Measurements from ENCODE around the gene MINDY4. TPM values are rescaled to one million over a fixed set of nuclear protein-coding genes. Genes with fewer than 3 reads are reported as not detected.

MINDY4 gene
- total and polyA plus RNA-seq, 4 donors: 0.93 to 6.1 (median 1.9) TPM

- peak; percentile 14 for DNase-seq (ENCODE audit: low spot score)
- H3K27ac ChIP-seq (ENCODE audit: low read depth in 1 of 2, low read length in 2 of 2): no peak overlapping the region
- H3K4me1 ChIP-seq (ENCODE audit: control insufficient read depth in 4 of 4, insufficient read depth in 4 of 4, low read length in 3 of 4): no peaks in the 10 kb centered on the region
- no peaks in the 10 kb centered on the region for H3K36me3 ChIP-seq (ENCODE audit: control insufficient read depth in 4 of 4, insufficient read depth in 3 of 4, low read depth in 1 of 4, low read length in 3 of 4)
- H3K27me3 ChIP-seq (ENCODE audit: control insufficient read depth in 4 of 4, insufficient read depth in 4 of 4, low read length in 3 of 4): no peaks in the 10 kb centered on the region
- no peak overlapping the region for H3K4me3 ChIP-seq (ENCODE audit: low read depth in 1 of 3, low read length in 3 of 3)
- 96% methylated on average over 9 of the region's 9 CpGs for WGBS
- H3K9me3 ChIP-seq (ENCODE audit: control insufficient read depth in 4 of 4, low read length in 3 of 4): no peaks in the 10 kb centered on the region
- H3K9ac ChIP-seq (ENCODE audit: low read depth in 1 of 2, low read length in 2 of 2): no peak overlapping the region
- TF ChIP-seq GABPA (IDR thresholded peaks at IDR 0.05 in 1 of 2, conservative IDR thresholded peaks at IDR 0.05 in 1 of 2) (no peak), ATF3 (IDR thresholded peaks at IDR 0.05) (no peak), REST (IDR thresholded peaks at IDR 0.05) (no peak), FOXA1 (IDR thresholded peaks at IDR 0.05) (no peak), SP1 (IDR thresholded peaks at IDR 0.05) (no peak), RAD21 (IDR thresholded peaks at IDR 0.05) (no peak)
Observed at GRCh38 chr7:30828591-30828990, 57.4 kb downstream of the MINDY4 start.

GRCh38 chr7:30829471-30829870 is 58.3 kb downstream of the MINDY4 start:
- Histone ChIP-seq H3K4me1 (ENCODE audit: control insufficient read depth in 4 of 4, insufficient read depth in 4 of 4, low read length in 3 of 4) (no peaks in the 10 kb centered on the region), H3K27ac (ENCODE audit: low read depth in 1 of 2, low read length in 2 of 2) (no peak overlapping the region), H3K9ac (ENCODE audit: low read depth in 1 of 2, low read length in 2 of 2) (no peak overlapping the region), H3K9me3 (ENCODE audit: control insufficient read depth in 4 of 4, low read length in 3 of 4) (no peaks in the 10 kb centered on the region), H3K4me3 (ENCODE audit: low read depth in 1 of 3, low read length in 3 of 3) (no peak overlapping the region), H3K27me3 (ENCODE audit: control insufficient read depth in 4 of 4, insufficient read depth in 4 of 4, low read length in 3 of 4) (no peaks in the 10 kb centered on the region), H3K36me3 (ENCODE audit: control insufficient read depth in 4 of 4, insufficient read depth in 3 of 4, low read depth in 1 of 4, low read length in 3 of 4) (no peaks in the 10 kb centered on the region)
- no peak for DNase-seq (ENCODE audit: low spot score)
- WGBS: 87% methylated on average over 2 of the region's 2 CpGs
- TF ChIP-seq FOXA2 (IDR thresholded peaks at IDR 0.05) (no peak), RXRA (IDR thresholded peaks at IDR 0.05) (no peak), HNF4A (conservative IDR thresholded peaks at IDR 0.05) (no peak), JUND (IDR thresholded peaks at IDR 0.05) (no peak)

- no peaks in the 10 kb centered on the region for H3K36me3 ChIP-seq (ENCODE audit: control insufficient read depth in 4 of 4, insufficient read depth in 3 of 4, low read depth in 1 of 4, low read length in 3 of 4)
- no peaks in the 10 kb centered on the region for H3K27me3 ChIP-seq (ENCODE audit: control insufficient read depth in 4 of 4, insufficient read depth in 4 of 4, low read length in 3 of 4)
- H3K9ac ChIP-seq (ENCODE audit: low read depth in 1 of 2, low read length in 2 of 2): no peak overlapping the region
- H3K4me1 ChIP-seq (ENCODE audit: control insufficient read depth in 4 of 4, insufficient read depth in 4 of 4, low read length in 3 of 4): no peaks in the 10 kb centered on the region
- no peak overlapping the region for H3K4me3 ChIP-seq (ENCODE audit: low read depth in 1 of 3, low read length in 3 of 3)
- H3K9me3 ChIP-seq (ENCODE audit: control insufficient read depth in 4 of 4, low read length in 3 of 4): no peaks in the 10 kb centered on the region
- WGBS: 89% methylated on average over 2 of the region's 2 CpGs
- no peak overlapping the region for H3K27ac ChIP-seq (ENCODE audit: low read depth in 1 of 2, low read length in 2 of 2)
- no peak for DNase-seq (ENCODE audit: low spot score)
- TF ChIP-seq FOXA1 (IDR thresholded peaks at IDR 0.05): no peak
- no peak for TF ChIP-seq FOXA2 (IDR thresholded peaks at IDR 0.05)
- TF ChIP-seq TAF1 (conservative IDR thresholded peaks at IDR 0.05): no peak
- no peak for TF ChIP-seq YY1 (IDR thresholded peaks at IDR 0.05)
- TF ChIP-seq REST (IDR thresholded peaks at IDR 0.05): no peak
- no peak for TF ChIP-seq EGR1 (IDR thresholded peaks at IDR 0.05; ENCODE audit: low read depth in 2 of 2)
- no peak for TF ChIP-seq SP1 (IDR thresholded peaks at IDR 0.05)
- TF ChIP-seq HNF4A (conservative IDR thresholded peaks at IDR 0.05): no peak
- no peak for TF ChIP-seq RAD21 (IDR thresholded peaks at IDR 0.05)
- TF ChIP-seq ATF3 (IDR thresholded peaks at IDR 0.05): no peak
- no peak for TF ChIP-seq RXRA (IDR thresholded peaks at IDR 0.05)
- TF ChIP-seq MAX (IDR thresholded peaks at IDR 0.05): no peak
- TF ChIP-seq HNF4G (IDR thresholded peaks at IDR 0.05): no peak
- no peak for TF ChIP-seq NR2F2 (IDR thresholded peaks at IDR 0.05)
- no peak for TF ChIP-seq JUND (IDR thresholded peaks at IDR 0.05)
- TF ChIP-seq CTCF (IDR thresholded peaks at IDR 0.05; ENCODE audit: low read depth, low read length, missing input control): no peak
Observed at GRCh38 chr7:30831227-30831626, 60.0 kb downstream of the MINDY4 start.
